Muscle of back (tissue), 13 donors: Measurements from ENCODE around the gene HEATR1. TPM values are rescaled to one million over a fixed set of nuclear protein-coding genes. Genes with fewer than 3 reads are reported as not detected.
"Not testable (repeated sequence)": the region's sequence is repeated elsewhere in the genome, so short reads cannot be mapped to it uniquely, and the experiment has no call there.

ENCODE experiments used
- DNase-seq, 3 donors: peaks; one replicate each; pipeline versions ENCODE4 v3.0.0 to v3.0.0-alpha.2; 2013
- long read RNA-seq, 9 donors: transcript quantifications; one replicate each; lab custom pipeline, GENCODE V29; 2026
- polyA plus RNA-seq, 10 donors: library from polyadenylated mRNA; unstranded; fragments of 120-200 nt; gene quantifications; one replicate each; pipeline ENCODE4 v1.2.1, GENCODE V29; 2013; ENCODE audit not compliant: insufficient read length in 10 of 10

HEATR1 gene, protein sequence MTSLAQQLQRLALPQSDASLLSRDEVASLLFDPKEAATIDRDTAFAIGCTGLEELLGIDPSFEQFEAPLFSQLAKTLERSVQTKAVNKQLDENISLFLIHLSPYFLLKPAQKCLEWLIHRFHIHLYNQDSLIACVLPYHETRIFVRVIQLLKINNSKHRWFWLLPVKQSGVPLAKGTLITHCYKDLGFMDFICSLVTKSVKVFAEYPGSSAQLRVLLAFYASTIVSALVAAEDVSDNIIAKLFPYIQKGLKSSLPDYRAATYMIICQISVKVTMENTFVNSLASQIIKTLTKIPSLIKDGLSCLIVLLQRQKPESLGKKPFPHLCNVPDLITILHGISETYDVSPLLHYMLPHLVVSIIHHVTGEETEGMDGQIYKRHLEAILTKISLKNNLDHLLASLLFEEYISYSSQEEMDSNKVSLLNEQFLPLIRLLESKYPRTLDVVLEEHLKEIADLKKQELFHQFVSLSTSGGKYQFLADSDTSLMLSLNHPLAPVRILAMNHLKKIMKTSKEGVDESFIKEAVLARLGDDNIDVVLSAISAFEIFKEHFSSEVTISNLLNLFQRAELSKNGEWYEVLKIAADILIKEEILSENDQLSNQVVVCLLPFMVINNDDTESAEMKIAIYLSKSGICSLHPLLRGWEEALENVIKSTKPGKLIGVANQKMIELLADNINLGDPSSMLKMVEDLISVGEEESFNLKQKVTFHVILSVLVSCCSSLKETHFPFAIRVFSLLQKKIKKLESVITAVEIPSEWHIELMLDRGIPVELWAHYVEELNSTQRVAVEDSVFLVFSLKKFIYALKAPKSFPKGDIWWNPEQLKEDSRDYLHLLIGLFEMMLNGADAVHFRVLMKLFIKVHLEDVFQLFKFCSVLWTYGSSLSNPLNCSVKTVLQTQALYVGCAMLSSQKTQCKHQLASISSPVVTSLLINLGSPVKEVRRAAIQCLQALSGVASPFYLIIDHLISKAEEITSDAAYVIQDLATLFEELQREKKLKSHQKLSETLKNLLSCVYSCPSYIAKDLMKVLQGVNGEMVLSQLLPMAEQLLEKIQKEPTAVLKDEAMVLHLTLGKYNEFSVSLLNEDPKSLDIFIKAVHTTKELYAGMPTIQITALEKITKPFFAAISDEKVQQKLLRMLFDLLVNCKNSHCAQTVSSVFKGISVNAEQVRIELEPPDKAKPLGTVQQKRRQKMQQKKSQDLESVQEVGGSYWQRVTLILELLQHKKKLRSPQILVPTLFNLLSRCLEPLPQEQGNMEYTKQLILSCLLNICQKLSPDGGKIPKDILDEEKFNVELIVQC (N-terminal part only)
- polyA plus RNA-seq: 10 to 100 TPM; 12.1 to 36.2 (median 20.4) TPM
- long read RNA-seq, donor 1, full-length matches to known transcripts: 1 of 11 reads
- long read RNA-seq, donor 1, partial matches to known transcripts: 10 of 11 reads
- long read RNA-seq, donor 1, other reads (novel, unspliced or antisense): 0 of 11 reads
- long read RNA-seq, donor 2, partial matches to known transcripts: 0 of 1 reads
- long read RNA-seq, donor 2, other reads (novel, unspliced or antisense): 0 of 1 reads
- long read RNA-seq, donor 3: 0 reads
- long read RNA-seq, donor 4: 0 reads
- long read RNA-seq, donor 5: 0 reads
- long read RNA-seq, donor 6: 0 reads
- long read RNA-seq, donor 7, partial matches to known transcripts: 0 of 1 reads
- long read RNA-seq, donor 7, other reads (novel, unspliced or antisense): 0 of 1 reads
- long read RNA-seq, donor 8: 0 reads
- long read RNA-seq, donor 9, partial matches to known transcripts: 0 of 1 reads
- long read RNA-seq, donor 9, other reads (novel, unspliced or antisense): 0 of 1 reads

DNA sequence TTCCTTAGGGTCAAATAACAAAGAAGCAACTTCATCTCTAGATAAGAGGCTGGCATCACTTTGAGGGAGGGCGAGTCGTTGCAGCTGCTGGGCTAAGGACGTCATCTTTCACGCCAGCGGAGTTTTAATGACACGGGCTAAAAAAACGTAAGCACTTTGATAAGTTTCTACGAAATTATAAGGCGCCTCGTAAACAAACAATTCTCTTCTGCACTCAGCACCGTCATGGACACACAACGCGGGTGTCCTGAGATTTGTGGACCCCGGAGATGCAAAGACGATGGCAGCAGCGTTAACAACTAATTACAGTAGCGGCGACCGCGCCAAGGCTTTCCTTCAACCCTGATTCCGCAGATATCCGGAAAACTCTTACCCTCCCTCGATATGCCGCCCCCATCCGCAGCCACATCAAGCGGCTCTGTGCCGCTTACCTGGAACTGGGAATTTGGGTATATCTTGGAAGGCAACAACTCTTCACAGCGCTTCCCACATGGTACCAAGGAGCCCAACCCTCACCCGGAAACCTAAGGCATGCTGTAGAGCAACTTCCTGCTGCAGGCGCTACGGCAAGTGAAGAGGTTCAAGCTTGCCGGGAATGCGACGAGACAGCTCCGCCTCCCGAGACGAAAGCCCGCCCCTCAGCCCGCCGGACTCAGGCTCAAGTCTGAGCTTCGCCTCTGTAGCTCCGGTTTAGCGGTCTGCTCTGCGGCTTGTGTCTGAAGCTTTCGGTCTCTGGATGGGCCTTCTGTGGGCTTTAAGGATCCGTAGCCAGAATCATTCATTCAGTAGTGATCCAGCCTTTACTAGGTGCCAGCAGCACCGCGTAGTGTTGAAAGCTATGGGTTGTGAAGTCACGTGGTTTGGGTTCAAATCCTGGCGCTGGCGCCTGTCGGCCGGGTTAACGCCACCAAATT lies at the start of gene HEATR1:
Gene HEATR1, minus strand, starts transcription at position 526 of the 914 bp plus-strand sequence. Its CDS starts 421 bp downstream, at position 105.
- peak; percentile 96 to 98 (median 96) for DNase-seq

DNA sequence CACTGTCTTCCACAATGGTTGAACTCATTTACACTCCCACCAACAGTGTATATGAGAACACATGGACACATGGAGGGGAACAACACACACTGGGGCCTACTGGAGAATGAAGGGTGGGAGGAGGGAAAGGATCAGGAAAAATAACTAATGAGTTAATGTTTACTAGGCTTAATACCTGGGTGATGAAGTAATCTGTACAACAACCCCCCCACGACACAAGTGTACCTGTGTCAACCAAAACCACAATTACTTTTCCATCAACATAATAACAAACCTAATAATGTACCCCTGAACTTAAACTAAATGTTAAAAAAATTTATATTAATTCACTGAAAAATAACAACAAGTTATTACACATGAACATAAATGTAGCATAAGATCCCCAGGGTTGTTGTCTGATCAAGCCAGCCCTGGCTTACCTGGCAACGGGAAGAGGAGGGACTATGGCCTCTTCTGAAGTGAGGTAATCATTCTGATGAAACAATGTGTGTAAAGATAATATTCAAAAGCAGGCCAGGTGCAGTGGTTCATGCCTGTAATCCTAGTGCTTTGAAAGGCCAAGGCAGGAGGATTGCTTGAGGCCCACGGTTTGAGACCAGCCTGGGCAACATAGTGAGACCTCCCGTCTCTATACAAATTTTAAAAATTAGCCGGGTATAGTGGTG lies 40.8 kb upstream of the HEATR1 start:
- no peak for DNase-seq

DNA sequence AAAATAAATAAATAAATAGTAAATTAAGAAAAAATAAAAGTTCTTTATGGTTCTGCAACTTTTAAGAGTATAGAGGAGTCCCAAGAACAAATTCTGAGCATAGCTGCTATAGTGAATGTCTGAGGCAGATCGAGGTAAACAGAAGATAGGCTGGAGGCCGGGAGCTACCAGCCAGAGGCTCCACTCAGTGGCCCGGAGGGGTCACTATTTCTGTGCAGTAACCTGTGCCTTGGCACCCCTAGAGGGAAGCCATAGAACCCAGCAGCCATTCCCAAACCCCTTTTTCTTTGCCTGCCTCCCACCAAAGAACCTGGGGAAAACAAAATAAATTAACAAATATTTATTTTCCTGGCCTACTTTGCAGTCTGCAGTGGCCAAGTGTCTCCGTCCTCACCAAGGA lies 38.4 kb upstream of the HEATR1 start:
- DNase-seq: no peak

DNA sequence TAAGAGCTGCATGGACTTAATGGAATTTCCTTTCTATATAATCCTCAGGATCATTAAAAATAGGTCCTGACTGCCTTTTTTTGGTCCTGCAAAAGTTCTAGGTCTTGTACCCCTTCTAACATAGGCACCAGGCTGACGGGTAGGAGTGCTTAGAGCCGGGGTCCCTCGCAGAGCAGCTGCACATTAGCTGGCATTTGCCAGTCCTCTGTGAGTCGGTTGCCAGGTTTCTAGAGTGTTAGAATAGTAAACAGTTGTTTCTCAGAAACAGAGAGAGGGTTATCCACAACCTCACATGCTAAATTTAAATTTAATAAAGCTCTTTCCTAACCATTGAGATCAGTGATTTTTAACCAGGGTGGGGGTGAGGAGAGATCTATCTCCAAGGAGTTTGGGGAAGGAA lies 35.4 kb upstream of the HEATR1 start:
- DNase-seq: peak; percentile 40 to 65 (median 57)

DNA sequence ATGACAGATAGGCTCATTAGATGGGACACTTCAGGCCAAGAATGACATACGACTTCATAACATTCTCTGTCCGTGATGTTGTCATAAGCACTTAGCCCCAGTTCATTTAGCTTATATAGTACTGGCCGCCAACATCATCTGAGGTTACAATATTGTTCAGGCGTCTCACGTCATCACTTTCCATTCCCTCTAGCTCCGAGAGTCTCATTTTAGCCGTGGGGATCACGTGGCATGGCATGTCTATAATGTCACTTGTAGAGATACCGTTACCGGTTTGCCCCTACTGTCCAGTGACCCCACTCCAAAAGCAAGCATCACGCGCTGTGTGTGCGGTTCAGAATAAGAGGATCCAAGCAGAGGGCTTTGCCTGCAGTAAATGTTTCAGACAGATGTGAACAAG lies 34.6 kb upstream of the HEATR1 start:
- peak in 1 of 3 donors; percentile 54 for DNase-seq

DNA sequence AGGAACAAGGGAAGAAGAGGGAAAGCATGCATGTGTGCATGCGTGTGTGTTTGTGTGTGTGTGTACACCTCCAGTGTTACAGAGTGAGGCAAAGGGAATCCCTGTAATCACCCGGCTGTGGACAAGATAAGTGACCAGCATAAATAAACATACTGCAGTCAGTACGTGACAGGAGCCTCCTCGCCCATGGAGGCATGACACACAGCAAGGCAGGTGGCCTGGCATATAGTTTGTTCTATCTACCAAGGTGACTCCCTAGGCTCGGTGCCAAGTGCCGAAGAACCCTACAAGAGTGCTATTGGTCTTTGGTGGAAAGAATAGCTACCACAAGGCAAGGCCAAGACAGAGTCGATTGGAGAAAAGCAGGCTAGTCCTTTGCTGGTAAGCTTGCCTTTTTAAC lies 31.7 kb upstream of the HEATR1 start:
- DNase-seq: no peak

DNA sequence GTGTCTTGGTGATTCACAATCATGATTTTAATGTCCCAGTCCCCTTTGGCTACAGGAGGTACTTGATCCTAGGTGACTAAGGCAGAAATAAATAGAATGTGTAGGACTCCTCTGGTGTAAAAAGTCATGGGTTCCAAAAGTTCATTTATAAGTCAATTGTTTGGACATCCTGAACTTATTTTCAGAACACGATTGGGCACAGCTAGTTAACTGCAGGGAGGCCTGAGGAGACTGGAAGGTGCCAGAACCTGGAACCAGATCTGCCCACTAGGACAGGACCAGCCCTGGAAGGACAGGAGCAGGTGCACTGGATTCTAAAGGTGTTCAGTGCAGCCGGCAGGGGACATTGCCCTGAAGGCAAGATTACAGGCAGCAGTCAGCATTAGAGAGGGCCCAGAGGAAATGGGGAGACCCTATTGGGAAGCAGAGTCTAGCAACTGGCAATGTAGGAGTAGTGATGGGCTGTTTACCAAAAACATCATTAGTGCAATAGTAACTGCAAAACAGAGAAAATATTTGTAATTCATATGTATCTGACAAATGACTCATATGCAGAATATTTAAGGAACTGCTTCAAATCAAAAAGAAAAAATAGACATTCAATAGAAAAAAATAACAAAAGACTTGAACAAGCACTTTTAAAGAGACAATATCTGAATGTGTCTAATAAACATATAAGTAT lies 23.6 kb upstream of the HEATR1 start:
- DNase-seq: no peak

DNA sequence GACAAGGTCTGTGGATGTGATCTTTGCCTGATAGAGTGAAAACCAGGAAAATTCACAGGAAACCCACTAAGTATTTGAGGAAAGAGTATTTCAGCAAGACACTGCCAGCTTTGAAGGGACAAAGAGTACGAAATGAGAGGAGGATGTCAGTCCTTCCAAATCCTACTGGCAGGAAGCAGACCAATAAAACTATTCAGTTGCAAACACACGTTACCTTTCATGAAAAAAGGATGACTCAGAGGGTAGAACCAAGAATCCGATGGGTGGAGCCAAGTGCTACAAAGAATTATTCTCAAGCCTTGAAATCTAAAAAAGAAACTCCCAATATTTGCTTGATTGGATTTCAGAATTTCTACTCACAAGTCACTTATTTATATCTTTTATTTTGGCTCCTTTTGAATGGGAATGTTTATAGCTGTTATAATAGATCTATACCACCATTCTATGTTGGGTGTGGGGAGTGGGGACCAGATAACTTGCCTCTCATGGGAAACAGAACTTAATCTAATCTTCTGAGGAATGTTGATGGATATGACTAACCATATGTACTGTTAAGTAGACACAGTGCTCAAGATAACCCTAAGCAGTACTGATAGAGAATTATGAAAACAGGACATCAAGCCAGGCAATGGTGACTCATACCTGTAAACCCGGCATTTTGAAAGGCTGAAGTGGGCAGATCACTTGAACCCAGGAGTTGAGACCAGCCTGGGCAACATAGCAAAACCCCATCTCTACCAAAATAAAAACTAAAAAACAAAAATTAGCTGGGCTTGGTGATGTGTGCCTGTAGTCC lies 19.3 kb upstream of the HEATR1 start:
- DNase-seq: no peak

DNA sequence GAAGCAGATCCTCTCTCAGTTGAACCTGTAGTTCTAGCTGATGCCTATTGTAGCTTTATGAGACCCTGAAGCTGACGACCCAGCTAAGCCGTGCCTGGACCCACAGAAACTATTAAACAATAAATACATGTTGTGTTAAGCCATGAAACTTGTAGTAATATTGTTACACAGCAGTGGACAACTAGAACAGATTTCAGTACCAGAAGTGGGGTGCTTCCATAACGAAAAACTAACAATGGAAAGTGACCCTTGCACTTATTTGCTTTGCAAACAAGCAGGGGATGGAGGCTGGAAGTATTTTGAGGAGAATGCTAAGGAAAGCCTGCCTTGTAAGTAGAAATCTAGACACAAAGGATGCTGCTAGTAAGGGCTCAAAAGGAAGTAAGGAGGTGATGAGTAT lies 18.1 kb upstream of the HEATR1 start:
- no peak for DNase-seq

DNA sequence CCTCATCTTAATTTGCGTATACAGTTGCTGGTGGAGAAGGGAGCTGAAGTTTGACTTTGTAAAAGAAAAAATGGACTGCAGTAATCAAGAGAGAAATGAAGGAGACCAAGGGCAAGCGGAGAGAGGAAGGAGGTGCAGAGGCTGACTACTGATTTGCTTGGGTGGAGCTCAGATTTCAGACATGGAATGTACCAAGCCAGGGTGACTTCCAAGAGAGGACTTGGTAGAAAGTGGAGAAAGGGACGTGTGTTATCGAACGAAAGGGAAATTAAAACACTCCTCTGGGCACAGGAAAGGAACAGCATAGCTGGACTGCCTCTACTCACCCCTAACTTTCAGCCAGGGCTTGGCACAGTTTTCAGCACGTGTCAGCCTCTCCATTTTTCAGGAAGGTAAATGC lies 15.1 kb upstream of the HEATR1 start:
- peak in 1 of 3 donors; percentile 4 for DNase-seq

DNA sequence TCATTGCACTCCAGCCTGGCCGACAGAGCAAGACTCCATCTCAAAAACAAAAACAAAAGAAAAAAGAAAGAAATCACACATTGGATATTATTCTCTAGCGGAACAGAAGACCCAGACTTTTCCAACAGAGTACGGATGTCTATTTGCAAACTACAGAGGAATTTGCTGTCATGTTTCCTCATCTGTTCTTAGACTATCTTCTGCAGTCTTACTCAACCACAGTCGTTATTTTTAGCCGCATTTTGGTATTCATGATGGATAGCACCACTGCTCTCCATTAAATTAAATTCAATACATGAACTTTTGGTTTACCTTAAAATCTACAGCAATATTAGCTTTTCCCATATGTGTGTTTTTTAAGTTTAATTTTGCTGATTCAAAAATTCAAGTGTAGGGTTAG lies 14.2 kb upstream of the HEATR1 start:
- DNase-seq: no peak

DNA sequence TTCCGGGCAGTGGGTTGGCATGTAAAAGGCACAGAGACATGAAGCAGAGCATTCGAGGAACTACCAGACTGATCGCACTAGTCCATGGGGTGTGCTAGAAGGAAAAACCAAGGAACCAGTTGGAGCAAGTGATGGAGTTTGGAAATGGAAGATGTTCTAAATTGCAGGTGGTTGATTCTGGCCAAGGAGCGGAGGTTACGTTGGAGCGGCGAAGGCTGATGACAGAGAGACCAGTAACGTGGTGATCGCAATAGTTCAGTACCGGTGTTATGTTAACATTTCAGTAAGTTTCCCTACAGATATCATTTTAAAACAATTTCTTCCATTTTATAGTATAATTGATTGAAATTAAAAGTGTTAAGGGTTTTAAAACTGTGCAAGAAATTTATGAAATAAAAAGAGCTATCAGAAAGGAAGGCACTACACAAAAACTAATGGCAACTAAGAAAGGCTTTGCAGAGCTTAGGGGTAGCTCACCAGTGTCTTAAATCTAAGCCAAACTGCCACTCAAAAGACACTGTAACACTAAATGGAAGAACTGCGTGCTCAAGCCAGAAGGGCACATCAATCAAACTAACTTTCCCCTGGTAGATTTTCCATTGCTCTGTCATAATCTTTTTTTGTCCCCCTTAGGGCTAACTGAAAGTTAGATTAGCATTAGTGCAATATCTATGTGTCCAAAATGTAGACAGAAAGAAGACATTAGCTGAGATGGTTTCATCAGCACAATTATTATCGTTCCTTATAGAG lies 11.3 kb upstream of the HEATR1 start:
- DNase-seq: peak in 2 of 3 donors; percentile 5 to 38

DNA sequence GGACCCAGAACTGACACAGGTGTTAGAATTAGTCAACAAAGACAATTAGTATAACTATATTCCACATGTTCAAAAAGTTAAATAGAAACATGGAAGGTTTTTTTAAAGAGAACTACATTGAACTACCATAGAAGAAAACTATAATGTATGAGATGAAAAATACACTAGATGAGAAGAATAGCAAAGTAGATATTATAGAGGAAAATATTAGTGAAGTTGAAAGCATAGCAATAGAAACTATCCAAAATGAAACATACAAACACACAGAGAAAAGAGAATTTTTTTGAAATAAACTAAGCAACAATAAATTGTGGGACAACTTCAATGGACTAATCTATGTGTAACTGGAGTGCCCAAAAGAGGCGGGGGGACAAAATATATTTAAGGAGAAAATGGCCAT lies 8.0 kb upstream of the HEATR1 start:
- DNase-seq: no peak

DNA sequence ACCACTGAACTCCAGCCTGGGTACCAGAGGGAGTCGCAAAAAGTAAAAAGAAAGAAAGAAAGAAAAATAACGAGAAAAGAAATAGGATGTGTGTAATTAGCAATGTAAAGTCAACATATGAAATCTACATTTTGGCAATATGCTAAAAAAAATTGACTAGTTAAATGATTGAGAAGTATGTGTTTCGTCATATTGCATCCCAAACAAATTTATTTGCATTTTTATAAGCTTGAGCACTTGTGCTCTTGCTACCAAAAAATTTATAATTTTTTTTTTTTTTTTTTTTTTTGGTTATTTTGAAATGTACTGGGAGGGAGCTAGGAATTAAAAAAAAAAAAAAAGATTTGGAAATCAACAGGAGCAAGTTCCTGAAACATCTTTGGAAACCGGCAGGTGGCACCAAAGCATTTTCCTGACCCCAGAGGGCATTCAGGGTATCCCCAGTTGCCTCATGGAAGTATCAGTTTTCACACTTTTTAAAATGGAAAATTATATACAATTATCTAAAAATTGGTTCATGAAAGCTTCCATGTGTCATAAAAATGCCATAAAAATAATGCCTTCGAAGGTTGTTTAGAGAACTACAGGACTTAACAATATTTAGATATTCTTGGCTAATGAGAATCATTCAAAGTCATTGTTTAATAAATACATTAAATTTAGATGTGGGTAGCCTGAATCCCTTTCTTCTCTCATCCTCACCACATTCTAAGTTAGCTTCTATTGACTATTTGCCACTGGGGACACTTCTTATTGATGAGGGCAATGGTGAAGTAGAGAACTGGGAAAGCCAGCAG lies 4.8 kb upstream of the HEATR1 start:
- DNase-seq: peak; percentile 36 to 52 (median 47)

DNA sequence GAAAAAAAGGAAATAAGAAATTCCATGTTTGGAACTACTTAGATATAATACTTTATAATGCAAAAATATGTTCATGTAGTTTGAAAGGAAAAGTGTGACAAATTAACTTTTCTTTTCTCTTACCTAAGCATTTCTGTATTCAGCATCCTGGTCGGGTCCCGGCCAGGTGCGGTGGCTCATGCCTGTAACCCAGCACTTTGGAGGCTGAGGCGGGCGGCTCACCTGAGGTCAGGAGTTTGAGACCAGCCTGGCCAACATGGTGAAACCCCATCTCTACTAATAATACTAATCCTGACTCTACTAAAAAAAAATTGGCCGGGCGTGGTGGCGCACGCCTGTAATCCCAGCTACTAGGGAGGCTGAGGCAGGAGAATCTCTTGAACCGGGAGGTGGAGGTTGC lies 3.3 kb upstream of the HEATR1 start:
- DNase-seq: not testable (repeated sequence)
